ENCODE measurements around the gene CMKLR1.

The CMKLR1 gene

DNA sequence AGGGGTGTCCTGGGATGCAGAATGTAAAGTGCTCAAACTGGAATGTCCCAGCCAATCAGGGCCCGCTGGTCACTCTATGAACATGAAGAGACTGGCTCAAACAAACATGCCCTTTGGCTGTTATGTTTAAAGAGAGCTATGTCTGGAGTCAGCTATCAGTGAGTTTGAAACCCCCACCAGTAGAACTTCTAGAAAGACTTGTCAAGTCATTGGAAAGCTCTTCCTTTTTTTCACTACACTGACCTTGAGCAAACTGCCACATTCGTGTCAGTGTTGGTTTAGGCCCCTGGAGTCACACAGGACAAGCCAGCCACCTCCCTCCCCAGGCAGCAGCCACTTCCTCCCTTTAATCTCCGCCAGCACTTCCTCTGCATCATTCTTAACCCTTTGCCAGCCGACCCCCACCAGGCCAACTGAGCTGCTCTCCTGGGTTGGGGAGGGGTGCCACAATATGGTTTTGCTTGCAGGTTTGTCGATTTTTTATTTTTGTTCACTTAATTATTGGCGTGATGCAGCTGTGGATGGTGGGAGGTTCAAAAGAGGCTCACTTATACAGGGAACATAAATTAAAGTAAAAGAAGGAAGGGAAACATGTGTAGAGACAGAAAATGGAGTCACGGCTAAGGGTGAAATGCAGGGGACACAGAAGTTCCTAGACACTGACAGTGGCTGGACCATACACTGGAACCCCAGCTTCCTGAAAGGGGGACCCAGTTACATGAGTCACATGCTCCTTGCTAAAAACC, 25.3 kb downstream of the CMKLR1 start:
- no peak overlapping the region for H2AFZ ChIP-seq
- no peak overlapping the region for H3K4me2 ChIP-seq (ENCODE audit: low read length)
- H3K36me3 ChIP-seq (ENCODE audit: control insufficient read depth, insufficient read depth, low read length): no peaks in the 10 kb centered on the region
- peak overlapping the region; percentile 40 for H3K27ac ChIP-seq
- TF ChIP-seq, protein P1, sequence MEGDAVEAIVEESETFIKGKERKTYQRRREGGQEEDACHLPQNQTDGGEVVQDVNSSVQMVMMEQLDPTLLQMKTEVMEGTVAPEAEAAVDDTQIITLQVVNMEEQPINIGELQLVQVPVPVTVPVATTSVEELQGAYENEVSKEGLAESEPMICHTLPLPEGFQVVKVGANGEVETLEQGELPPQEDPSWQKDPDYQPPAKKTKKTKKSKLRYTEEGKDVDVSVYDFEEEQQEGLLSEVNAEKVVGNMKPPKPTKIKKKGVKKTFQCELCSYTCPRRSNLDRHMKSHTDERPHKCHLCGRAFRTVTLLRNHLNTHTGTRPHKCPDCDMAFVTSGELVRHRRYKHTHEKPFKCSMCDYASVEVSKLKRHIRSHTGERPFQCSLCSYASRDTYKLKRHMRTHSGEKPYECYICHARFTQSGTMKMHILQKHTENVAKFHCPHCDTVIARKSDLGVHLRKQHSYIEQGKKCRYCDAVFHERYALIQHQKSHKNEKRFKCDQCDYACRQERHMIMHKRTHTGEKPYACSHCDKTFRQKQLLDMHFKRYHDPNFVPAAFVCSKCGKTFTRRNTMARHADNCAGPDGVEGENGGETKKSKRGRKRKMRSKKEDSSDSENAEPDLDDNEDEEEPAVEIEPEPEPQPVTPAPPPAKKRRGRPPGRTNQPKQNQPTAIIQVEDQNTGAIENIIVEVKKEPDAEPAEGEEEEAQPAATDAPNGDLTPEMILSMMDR (IDR thresholded peaks at IDR 0.05): no peak
- H3K4me3 ChIP-seq (ENCODE audit: low read depth, low read length): no peak overlapping the region
- no peaks in the 10 kb centered on the region for H3K4me1 ChIP-seq
- H3K27me3 ChIP-seq (ENCODE audit: control insufficient read depth, insufficient read depth, low read length): no peaks in the 10 kb centered on the region
- H3K79me2 ChIP-seq: no peaks in the 10 kb centered on the region
- H3K9ac ChIP-seq: no peak overlapping the region
- H3K9me3 ChIP-seq (ENCODE audit: control insufficient read depth, low read length): no peaks in the 10 kb centered on the region

DNA sequence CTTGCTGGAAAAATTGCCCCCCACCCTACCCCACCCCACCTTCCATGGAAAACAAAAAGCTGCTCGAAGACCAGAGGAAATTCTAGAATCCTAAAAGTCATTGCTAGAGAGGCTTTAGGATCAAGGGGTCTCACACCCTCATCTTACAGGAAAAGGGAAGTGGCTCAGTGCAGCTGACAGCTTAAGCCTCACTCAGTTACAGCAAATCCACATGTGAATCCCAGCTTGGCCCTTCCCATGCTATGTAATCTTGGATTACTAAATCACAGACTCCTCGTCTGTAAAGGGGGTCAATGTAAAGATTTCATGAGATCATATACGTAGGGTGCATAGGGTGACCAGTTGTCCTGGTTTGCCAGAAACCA, 25.9 kb downstream of the CMKLR1 start:
- Histone ChIP-seq H3K79me2 (no peaks in the 10 kb centered on the region), H3K27ac (peak overlapping the region; percentile 40), H3K4me2 (ENCODE audit: low read length) (no peak overlapping the region), H3K4me1 (no peaks in the 10 kb centered on the region), H3K36me3 (ENCODE audit: control insufficient read depth, insufficient read depth, low read length) (no peaks in the 10 kb centered on the region), H3K9ac (no peak overlapping the region), H2AFZ (no peak overlapping the region), H3K9me3 (ENCODE audit: control insufficient read depth, low read length) (no peaks in the 10 kb centered on the region), H3K27me3 (ENCODE audit: control insufficient read depth, insufficient read depth, low read length) (no peaks in the 10 kb centered on the region), H3K4me3 (ENCODE audit: low read depth, low read length) (no peak overlapping the region)
- TF ChIP-seq, protein P1 (IDR thresholded peaks at IDR 0.05): no peak

DNA sequence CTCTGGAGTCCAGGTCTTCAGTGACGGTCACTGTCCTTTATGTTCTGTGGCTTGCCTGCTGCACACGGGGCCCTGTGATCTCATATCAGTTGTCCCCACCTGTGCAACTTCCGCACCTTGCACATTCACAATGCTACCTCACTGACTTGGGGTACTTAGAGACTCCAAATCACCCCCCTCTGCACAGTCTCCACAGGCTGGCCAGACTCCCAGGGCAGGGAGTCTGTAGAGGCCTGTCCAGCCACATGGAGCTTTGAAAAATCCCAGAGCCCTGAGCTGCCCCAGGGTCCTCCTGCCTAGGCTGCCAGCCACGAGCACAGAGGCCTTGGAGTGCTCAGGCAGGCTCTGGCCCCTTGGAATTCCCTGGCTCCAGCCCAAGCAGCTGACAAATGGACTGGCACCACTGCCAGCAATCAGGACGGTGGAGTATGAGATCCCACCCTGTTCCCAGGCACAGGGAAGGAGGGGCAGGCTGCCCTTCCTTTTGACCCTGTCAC, 26.4 kb downstream of the CMKLR1 start:
- H3K9ac ChIP-seq: no peak overlapping the region
- no peaks in the 10 kb centered on the region for H3K79me2 ChIP-seq
- TF ChIP-seq, protein P1 (IDR thresholded peaks at IDR 0.05): no peak
- H3K4me3 ChIP-seq (ENCODE audit: low read depth, low read length): no peak overlapping the region
- H3K4me1 ChIP-seq: no peaks in the 10 kb centered on the region
- H3K36me3 ChIP-seq (ENCODE audit: control insufficient read depth, insufficient read depth, low read length): no peaks in the 10 kb centered on the region
- H3K27me3 ChIP-seq (ENCODE audit: control insufficient read depth, insufficient read depth, low read length): no peaks in the 10 kb centered on the region
- H2AFZ ChIP-seq: peak overlapping the region; percentile 56
- no peak overlapping the region for H3K27ac ChIP-seq
- no peak overlapping the region for H3K4me2 ChIP-seq (ENCODE audit: low read length)
- H3K9me3 ChIP-seq (ENCODE audit: control insufficient read depth, low read length): no peaks in the 10 kb centered on the region

DNA sequence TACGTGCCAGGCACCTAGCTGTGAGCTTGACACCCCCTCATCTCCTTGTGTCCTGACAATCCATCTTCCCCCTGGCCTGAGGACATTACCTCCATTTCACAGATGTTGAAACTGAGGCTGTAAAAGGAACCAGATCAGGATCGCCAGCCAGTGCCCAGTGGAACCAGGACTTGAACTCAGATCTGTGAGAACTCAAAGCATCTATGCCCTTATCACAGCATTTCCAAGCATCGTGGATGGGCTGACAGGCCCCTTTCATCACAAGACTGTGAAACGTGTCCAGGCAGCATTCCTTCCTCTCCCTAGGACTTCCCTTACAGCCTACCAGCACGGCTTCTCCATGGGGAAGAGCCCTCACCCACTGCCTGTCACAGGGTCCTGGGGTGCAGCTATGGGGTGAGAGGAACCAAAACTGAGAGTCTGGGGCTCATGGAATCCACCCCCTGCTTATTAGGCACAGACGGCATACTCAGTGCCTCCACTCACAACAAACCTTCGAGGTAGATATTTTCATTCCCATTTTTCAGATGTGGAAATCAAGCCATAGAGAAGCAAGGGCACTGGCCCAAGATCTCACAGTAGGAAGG, 26.9 kb downstream of the CMKLR1 start:
- Histone ChIP-seq H3K27ac (no peak overlapping the region), H3K9ac (no peak overlapping the region), H3K4me2 (ENCODE audit: low read length) (no peak overlapping the region), H3K9me3 (ENCODE audit: control insufficient read depth, low read length) (no peaks in the 10 kb centered on the region), H3K79me2 (no peaks in the 10 kb centered on the region), H3K4me3 (ENCODE audit: low read depth, low read length) (no peak overlapping the region), H3K4me1 (no peaks in the 10 kb centered on the region), H2AFZ (no peak overlapping the region), H3K36me3 (ENCODE audit: control insufficient read depth, insufficient read depth, low read length) (no peaks in the 10 kb centered on the region), H3K27me3 (ENCODE audit: control insufficient read depth, insufficient read depth, low read length) (no peaks in the 10 kb centered on the region)
- TF ChIP-seq, protein P1 (IDR thresholded peaks at IDR 0.05): no peak

Data from parathyroid adenoma (tissue), 2 donors.